ENCODE data around the gene OR10C1.

OR10C1 gene

GRCh38 chr6:29477923-29478450, 38.9 kb downstream of the OR10C1 start:
- no peak overlapping the region for H3K4me3 ChIP-seq (ENCODE audit: low read length)
- no peak for DNase-seq (ENCODE audit: low read depth)
- TF ChIP-seq CTCF (conservative IDR thresholded peaks at IDR 0.05; ENCODE audit: low read length): no peak

DNA sequence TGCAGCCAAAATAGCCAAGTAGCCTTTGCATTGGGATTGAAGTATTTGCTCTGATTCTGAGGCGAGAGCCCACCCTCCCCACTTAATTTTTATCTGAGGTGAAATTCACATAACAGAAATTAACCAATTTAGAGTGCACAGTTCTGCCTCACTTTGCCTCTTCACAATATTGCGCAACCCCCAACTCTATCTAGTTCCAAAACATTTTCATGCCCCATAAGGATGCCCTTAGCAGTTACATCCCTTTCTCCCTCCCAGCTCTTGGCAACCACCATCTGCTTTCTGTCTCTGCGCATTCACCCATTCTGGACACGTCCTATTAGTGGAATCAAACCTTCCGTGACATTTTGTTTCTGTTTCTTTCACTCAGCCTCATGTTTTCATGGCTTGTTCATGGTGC, 39.6 kb downstream of the OR10C1 start:
- no peak for DNase-seq (ENCODE audit: low read depth)
- no peak for TF ChIP-seq CTCF (conservative IDR thresholded peaks at IDR 0.05; ENCODE audit: low read length)
- H3K4me3 ChIP-seq (ENCODE audit: low read length): no peak overlapping the region

DNA sequence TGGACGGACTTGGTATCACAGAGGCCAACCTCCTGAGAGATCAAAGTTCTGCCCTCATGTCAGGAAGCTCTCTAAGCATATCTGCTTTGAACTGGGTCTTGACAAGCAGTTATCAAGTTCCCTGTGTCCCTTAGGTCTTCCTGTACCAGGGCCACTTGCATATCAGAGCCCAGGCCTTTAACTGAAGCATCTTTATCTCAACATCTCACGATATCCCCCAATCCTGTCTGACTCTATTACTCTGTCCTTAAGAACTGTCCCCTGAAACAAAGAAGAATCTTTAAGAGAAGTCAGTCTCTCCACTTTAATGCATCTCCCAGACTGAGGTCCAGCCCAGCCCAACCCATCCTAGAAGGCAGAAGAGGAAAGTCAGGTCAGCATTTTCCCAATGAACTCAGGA, 40.5 kb downstream of the OR10C1 start:
- H3K4me3 ChIP-seq (ENCODE audit: low read length): no peak overlapping the region
- TF ChIP-seq CTCF (conservative IDR thresholded peaks at IDR 0.05; ENCODE audit: low read length): no peak
- no peak for DNase-seq (ENCODE audit: low read depth)

DNA sequence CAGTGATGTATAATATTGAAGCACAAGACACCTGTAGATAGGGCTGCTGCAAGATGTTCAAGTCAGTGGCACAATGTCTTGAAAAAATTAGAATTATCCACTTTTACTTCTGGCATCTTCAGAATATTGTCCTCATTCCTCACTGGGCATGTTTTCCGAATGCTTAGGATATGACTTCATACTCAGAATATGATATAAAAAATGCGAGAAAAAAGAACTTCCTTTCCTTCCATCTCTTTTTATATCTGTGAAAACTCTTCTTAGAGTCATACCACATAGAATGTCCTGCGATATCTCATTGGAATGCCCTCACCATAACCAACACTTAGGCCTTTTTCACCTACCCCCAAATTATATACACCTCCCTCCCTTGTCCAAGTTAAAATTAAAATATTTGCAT, 44.1 kb downstream of the OR10C1 start:
- DNase-seq (ENCODE audit: low read depth): no peak
- H3K4me3 ChIP-seq (ENCODE audit: low read length): no peak overlapping the region
- no peak for TF ChIP-seq CTCF (conservative IDR thresholded peaks at IDR 0.05; ENCODE audit: low read length)

DNA sequence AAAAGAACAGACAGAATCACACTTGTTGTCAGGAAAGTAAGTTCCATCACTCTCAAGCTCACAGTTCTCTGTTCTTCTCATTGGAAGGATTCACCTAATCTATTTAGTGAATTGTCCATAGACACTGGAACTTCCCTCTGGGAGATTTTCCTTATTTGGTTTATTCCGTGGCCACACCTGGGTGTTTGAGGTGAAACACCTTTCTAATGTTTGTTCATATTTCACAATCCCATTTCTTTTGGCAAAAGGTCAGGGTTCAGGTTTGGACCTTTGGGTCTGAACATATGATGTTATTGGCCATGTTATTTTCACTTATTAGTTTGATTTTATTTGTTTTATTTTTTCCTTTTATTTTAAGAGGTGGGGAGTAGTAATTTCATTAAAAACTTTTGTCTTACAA, 44.6 kb downstream of the OR10C1 start:
- no peak overlapping the region for H3K4me3 ChIP-seq (ENCODE audit: low read length)
- no peak for TF ChIP-seq CTCF (conservative IDR thresholded peaks at IDR 0.05; ENCODE audit: low read length)
- DNase-seq (ENCODE audit: low read depth): no peak

DNA sequence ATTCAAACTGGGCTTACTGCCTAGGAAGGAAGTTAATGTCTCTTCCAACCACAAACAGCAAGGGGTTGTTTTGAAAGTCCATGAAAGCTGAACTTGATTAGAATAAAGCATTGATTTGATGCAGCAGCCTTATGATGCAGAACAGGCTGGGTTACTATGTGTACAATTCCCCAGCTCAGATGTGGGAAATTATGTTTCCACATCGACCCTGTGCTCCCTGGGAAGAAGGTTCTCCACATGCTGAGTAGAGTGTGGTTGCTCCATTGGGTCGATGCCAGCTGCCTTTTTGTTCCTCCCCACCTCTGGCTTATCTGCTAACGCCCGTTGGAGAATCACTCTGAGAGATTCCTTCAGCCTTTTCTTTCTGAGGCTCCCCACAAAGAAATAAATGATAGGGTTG, 47.5 kb downstream of the OR10C1 start:
- no peak for DNase-seq (ENCODE audit: low read depth)
- H3K4me3 ChIP-seq (ENCODE audit: low read length): no peak overlapping the region
- TF ChIP-seq CTCF (conservative IDR thresholded peaks at IDR 0.05; ENCODE audit: low read length): no peak

GRCh38 chr6:29487131-29487530, 48.0 kb downstream of the OR10C1 start:
- DNase-seq (ENCODE audit: low read depth): no peak
- no peak for TF ChIP-seq CTCF (conservative IDR thresholded peaks at IDR 0.05; ENCODE audit: low read length)
- no peak overlapping the region for H3K4me3 ChIP-seq (ENCODE audit: low read length)

Measured in AG10803 (cell line).